ENCODE data around the gene CCDC177. TPM values are rescaled to one million over a fixed set of nuclear protein-coding genes. Genes with fewer than 3 reads are reported as not detected.

CCDC177 gene
- total and polyA plus RNA-seq, 8 donors, result not detected

- 65 to 72% methylated on average over 3 of the region's 3 CpGs for WGBS, 2 donors
- no peaks in the 10 kb centered on the region for H3K4me1 ChIP-seq
- H3K27ac ChIP-seq, result no peak overlapping the region
- ATAC-seq, result no peak
- FAIRE-seq, result no peak
- no peak for TF ChIP-seq CTCF (IDR thresholded peaks at IDR 0.05)
- peaks cover 0 to 6% (median 0%) of the 10 kb centered on the region in 4 donors for H3K27me3 ChIP-seq
- DNase-seq, result no peak
- no peaks in the 10 kb centered on the region for H3K36me3 ChIP-seq
- H3K9me3 ChIP-seq, result no peaks in the 10 kb centered on the region
- intact Hi-C loops (cut with DNase I), result no loop called here
- H3K4me3 ChIP-seq, result no peak overlapping the region
Measured at GRCh38 chr14:69531135-69531534, 43.5 kb downstream of the CCDC177 start.

- no peak overlapping the region for H3K27ac ChIP-seq
- ATAC-seq, result no peak
- H3K4me3 ChIP-seq, result no peak overlapping the region
- TF ChIP-seq CTCF (IDR thresholded peaks at IDR 0.05), result no peak
- no peak for DNase-seq
- no peaks in the 10 kb centered on the region for H3K4me1 ChIP-seq
- no peaks in the 10 kb centered on the region for H3K9me3 ChIP-seq
- no peaks in the 10 kb centered on the region for H3K36me3 ChIP-seq
- no peaks in the 10 kb centered on the region for H3K27me3 ChIP-seq
- 57 to 63% methylated on average over 4 of the region's 4 CpGs for WGBS, 2 donors
- no peak for FAIRE-seq
- intact Hi-C loops (cut with DNase I), result no loop called here
Measured at GRCh38 chr14:69530095-69530494, 44.6 kb downstream of the CCDC177 start.

- no peaks in the 10 kb centered on the region for H3K9me3 ChIP-seq
- no peak overlapping the region for H3K27ac ChIP-seq
- H3K36me3 ChIP-seq, result no peaks in the 10 kb centered on the region
- intact Hi-C loops (cut with DNase I), result no loop called here
- no peak for FAIRE-seq
- no peaks in the 10 kb centered on the region for H3K4me1 ChIP-seq
- no peak for TF ChIP-seq CTCF (IDR thresholded peaks at IDR 0.05)
- ATAC-seq, result no peak
- WGBS, 2 donors, result 75 to 77% methylated on average over 3 of the region's 3 CpGs
- no peaks in the 10 kb centered on the region for H3K27me3 ChIP-seq
- DNase-seq, result no peak
- H3K4me3 ChIP-seq, result no peak overlapping the region
Measured at GRCh38 chr14:69529563-69529962, 45.1 kb downstream of the CCDC177 start.

GRCh38 chr14:69528930-69529329 lies 45.7 kb downstream of the CCDC177 start:
- no peak overlapping the region for H3K4me3 ChIP-seq
- intact Hi-C loops (cut with DNase I), result no loop called here
- WGBS, 2 donors, result 89 to 96% methylated on average over 5 of the region's 5 CpGs
- H3K27ac ChIP-seq, result no peak overlapping the region
- no peaks in the 10 kb centered on the region for H3K4me1 ChIP-seq
- TF ChIP-seq CTCF (IDR thresholded peaks at IDR 0.05), result no peak
- ATAC-seq (no peak), DNase-seq (no peak), FAIRE-seq (no peak)
- H3K9me3 ChIP-seq, result no peaks in the 10 kb centered on the region
- no peaks in the 10 kb centered on the region for H3K27me3 ChIP-seq
- no peaks in the 10 kb centered on the region for H3K36me3 ChIP-seq

- H3K27ac ChIP-seq, result no peak overlapping the region
- no peaks in the 10 kb centered on the region for H3K4me1 ChIP-seq
- intact Hi-C loops (cut with DNase I), result no loop called here
- no peak overlapping the region for H3K4me3 ChIP-seq
- no peaks in the 10 kb centered on the region for H3K36me3 ChIP-seq
- FAIRE-seq (no peak), ATAC-seq (no peak), DNase-seq (no peak)
- no peaks in the 10 kb centered on the region for H3K9me3 ChIP-seq
- no peak for TF ChIP-seq CTCF (IDR thresholded peaks at IDR 0.05)
- 83 to 88% methylated on average over 7 to 9 of the region's 9 CpGs for WGBS, 2 donors
- no peaks in the 10 kb centered on the region for H3K27me3 ChIP-seq
Measured at GRCh38 chr14:69528143-69528542, 46.5 kb downstream of the CCDC177 start.

All from pancreas (tissue), 10 donors.